B cell (primary cell): ENCODE results near the gene GRIP1. TPM values are rescaled to one million over a fixed set of nuclear protein-coding genes. Genes with fewer than 3 reads are reported as not detected.

Experiments used
- ATAC-seq: fragments of 200-7000 bp; cut with Tn5 transposase; one replicate; pipeline ENCODE4 v1.10.0; 2021; ENCODE audit warnings: low read depth, mild to moderate bottlenecking, moderate number of reproducible peaks, moderate library complexity
- CTCF ChIA-PET: fragments of 350-600 bp; sonication (Branson Sonifier 250); formaldehyde crosslinking; loops from one replicate; lab custom pipeline; 2021; ENCODE audit warnings: antibody characterized with exemption, inconsistent platforms; lab: Charles Lee
- POLR2A ChIA-PET: fragments of 350-600 bp; sonication (Branson Sonifier 250); formaldehyde crosslinking; loops from one replicate; lab custom pipeline; 2021; ENCODE audit warnings: antibody characterized with exemption; lab: Charles Lee
- DNase-seq: peaks from one replicate; pipeline ENCODE4 v3.0.0; 2013
- H2AFZ ChIP-seq: 2 replicates; pipeline ENCODE4 v1.6.1; 2012; ENCODE audit warnings: mild to moderate bottlenecking, low read depth, low read length; ENCODE audit not compliant: insufficient read depth, poor library complexity, severe bottlenecking
- H3K27ac ChIP-seq, 2 donors: 1 replicate in 1 of 2; 2 replicates in 1 of 2; pipeline ENCODE4 v1.5.1; 2012 to 2013; ENCODE audit warnings: low read length in 2 of 2, mild to moderate bottlenecking in 2 of 2, moderate library complexity in 1 of 2
- H3K27me3 ChIP-seq, 4 experiments: fragments of 200-600 bp in 1 of 4; sonication (generic) in 1 of 4; replicated peaks in 1 of 4; 1 replicate in 2 of 4; 2 replicates in 2 of 4; pipeline versions ENCODE4 v1.6.1 to v1.7.0; 2013 to 2016; ENCODE audit warnings: low read length in 3 of 4, mild to moderate bottlenecking in 2 of 4, mixed read lengths in 1 of 4, moderate library complexity in 1 of 4; ENCODE audit not compliant: insufficient read depth in 4 of 4, control insufficient read depth in 3 of 4; ENCODE audit errors: control extremely low read depth in 1 of 4
- H3K36me3 ChIP-seq, 2 experiments: replicated peaks in 1 of 2; 1 replicate in 1 of 2; 2 replicates in 1 of 2; pipeline versions ENCODE4 v1.6.1 to v1.7.1; 2013; ENCODE audit warnings: low read length in 1 of 2; ENCODE audit not compliant: insufficient read depth in 2 of 2, control insufficient read depth in 1 of 2; ENCODE audit errors: control extremely low read depth in 1 of 2, extremely low read depth in 1 of 2
- H3K4me1 ChIP-seq, 2 donors: fragments of 200-600 bp in 1 of 2; sonication (generic) in 1 of 2; 1 replicate in 1 of 2; 2 replicates in 1 of 2; pipeline versions ENCODE4 v1.5.1 to v1.6.1; 2013 to 2017; ENCODE audit warnings: low read length in 2 of 2; ENCODE audit not compliant: control insufficient read depth in 2 of 2, insufficient read depth in 2 of 2
- H3K4me2 ChIP-seq: replicated peaks from 2 replicates; pipeline ENCODE3; 2012; ENCODE audit warnings: mild to moderate bottlenecking, low read depth, low read length; ENCODE audit not compliant: poor library complexity, severe bottlenecking
- H3K4me3 ChIP-seq, 5 experiments: fragments of 200-600 bp in 1 of 5; sonication (generic) in 1 of 5; 1 replicate in 3 of 5; 2 replicates in 2 of 5; pipeline versions ENCODE4 v1.5.1 to v1.7.0; 2011 to 2016; ENCODE audit warnings: low read length in 4 of 5, mild to moderate bottlenecking in 4 of 5, low read depth in 2 of 5, control low read depth in 1 of 5, moderate library complexity in 1 of 5; ENCODE audit not compliant: insufficient read depth in 1 of 5; ENCODE audit errors: control extremely low read depth in 1 of 5, extremely low read depth in 1 of 5
- H3K79me2 ChIP-seq: fragments of 200-600 bp; sonication (generic); one replicate; pipeline ENCODE4 v1.6.0; 2016; ENCODE audit warnings: low read length; ENCODE audit not compliant: control insufficient read depth, insufficient read depth
- H3K9ac ChIP-seq: fragments of 200-600 bp; sonication (generic); 2 replicates; pipeline ENCODE4 v1.6.1; 2017; ENCODE audit warnings: mild to moderate bottlenecking, low read length, moderate library complexity
- H3K9me3 ChIP-seq, 3 donors: one replicate each; pipeline versions ENCODE4 v1.6.1 to v1.7.1; 2013; ENCODE audit warnings: low read length in 2 of 3; ENCODE audit not compliant: control insufficient read depth in 2 of 3, insufficient read depth in 1 of 3; ENCODE audit errors: control extremely low read depth in 1 of 3
- H4K20me1 ChIP-seq: 2 replicates; pipeline ENCODE4 v1.6.0; 2012; ENCODE audit warnings: mild to moderate bottlenecking, low read length; ENCODE audit not compliant: insufficient read depth, control insufficient read depth, poor library complexity, severe bottlenecking
- H3K27ac Mint-ChIP-seq: one replicate; pipeline ENCODE4 v1.8.0; 2021; ENCODE audit warnings: mixed read lengths
- H3K27me3 Mint-ChIP-seq: one replicate; pipeline ENCODE4 v1.8.0; 2021; ENCODE audit warnings: mixed read lengths
- H3K4me1 Mint-ChIP-seq: one replicate; pipeline ENCODE4 v1.8.0; 2021; ENCODE audit warnings: mixed read lengths
- H3K4me3 Mint-ChIP-seq: one replicate; pipeline ENCODE4 v1.8.0; 2021; ENCODE audit warnings: mixed read lengths
- H3K9me3 Mint-ChIP-seq: one replicate; pipeline ENCODE4 v1.8.0; 2022; ENCODE audit warnings: mixed read lengths; ENCODE audit not compliant: insufficient read depth
- EZH2 ChIP-seq: IDR thresholded peaks from 2 replicates; pipeline ENCODE4 v1.6.1; 2012; ENCODE audit warnings: borderline replicate concordance, low read depth, mild to moderate bottlenecking, moderate library complexity, low read length; ENCODE audit not compliant: insufficient read depth, poor library complexity, severe bottlenecking
- WGBS: methylation state at CpG from one replicate; pipeline ENCODE4 v1.1.5; 2013; ENCODE audit warnings: missing lambda C conversion rate; ENCODE audit not compliant: insufficient coverage; 5-methylcytosine and 5-hydroxymethylcytosine counted together
- intact Hi-C: fragments of 100-400 bp; cut with micrococcal nuclease; formaldehyde crosslinking; loops from one replicate; pipeline ENCODE4 v1.10.0; 2022
- polyA plus RNA-seq: library from polyadenylated mRNA; depleted of rRNA; stranded (reverse); fragments of >200 nt; gene quantifications from 2 replicates; pipeline ENCODE4 v1.2.3, GENCODE V29; 2012
- total RNA-seq, 2 donors: library from RNA; stranded (reverse); fragments of 120-200 nt in 1 of 2; gene quantifications; 1 replicate in 1 of 2; 2 replicates in 1 of 2; pipeline versions ENCODE4 v1.2.3 to v1.2.4, GENCODE V29; 2013 to 2022
- TF ChIP-seq, protein P1 (sequence below): fragments of 200-600 bp; IDR thresholded peaks from one replicate; pipeline ENCODE4 v1.8.0; 2022; ENCODE audit warnings: antibody characterized with exemption, mild to moderate bottlenecking

The GRIP1 gene
- total and polyA plus RNA-seq, 2 donors (not counting 1 experiment from before 2014, with no cell fraction given): 0.22 TPM; not detected in 1

DNA sequence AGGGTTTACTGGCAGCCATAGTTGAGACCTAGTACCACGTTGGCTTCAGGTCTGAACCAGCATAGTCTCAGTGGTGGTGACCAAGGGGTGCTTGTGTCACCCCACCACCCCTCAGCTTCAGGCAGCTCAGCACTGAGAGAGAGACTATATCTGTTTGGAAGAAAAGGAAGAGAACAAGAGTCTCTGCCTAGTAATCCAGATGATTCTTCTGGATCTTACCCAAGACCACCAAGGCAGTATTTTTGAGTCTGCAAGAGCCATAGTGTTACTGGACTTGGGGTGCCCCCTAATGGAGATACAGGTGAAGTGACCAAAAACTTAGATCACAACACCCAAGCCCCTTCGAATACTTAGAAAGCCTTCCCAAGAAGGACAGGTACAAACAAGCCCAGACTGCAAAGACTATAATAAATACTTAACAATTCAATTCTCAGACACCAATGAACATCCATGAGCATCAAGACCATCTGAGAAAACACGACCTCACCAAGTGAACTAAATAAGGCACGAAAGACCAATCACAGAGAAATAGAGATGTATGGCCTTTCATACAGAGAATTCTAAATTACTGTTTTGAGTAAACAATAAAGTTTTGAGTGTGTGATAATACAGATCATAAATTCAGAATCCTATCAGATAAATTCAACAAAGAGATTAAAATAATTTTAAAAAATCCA is 269.5 kb downstream of the GRIP1 start:
- Mint-ChIP-seq H3K9me3 (peaks cover 9% of the 10 kb centered on the region), H3K27me3 (peaks cover 19% of the 10 kb centered on the region), H3K27ac (no peak overlapping the region), H3K4me1 (no peaks in the 10 kb centered on the region), H3K4me3 (no peak overlapping the region)
- intact Hi-C loops: loop anchor here (1.0 kb wide), 1 partner anchor 130 kb away; no protein-coding TSS in a partner anchor
- ChIA-PET POLR2A (no interaction called here), CTCF (interaction anchor here (0.5 to 1.7 kb wide), 7 partner anchors 25 to 853 kb away, joined by 3 to 7 read pairs (median 4); no protein-coding TSS in a partner anchor)
- no peak overlapping the region for H3K27ac ChIP-seq
- peak; percentile 44 for DNase-seq
- H3K4me1 ChIP-seq: no peaks in the 10 kb centered on the region
- H2AFZ ChIP-seq: no peak overlapping the region
- no peaks in the 10 kb centered on the region for H3K27me3 ChIP-seq
- no peak overlapping the region for H3K4me2 ChIP-seq
- no peak for TF ChIP-seq EZH2
- TF ChIP-seq, protein P1, sequence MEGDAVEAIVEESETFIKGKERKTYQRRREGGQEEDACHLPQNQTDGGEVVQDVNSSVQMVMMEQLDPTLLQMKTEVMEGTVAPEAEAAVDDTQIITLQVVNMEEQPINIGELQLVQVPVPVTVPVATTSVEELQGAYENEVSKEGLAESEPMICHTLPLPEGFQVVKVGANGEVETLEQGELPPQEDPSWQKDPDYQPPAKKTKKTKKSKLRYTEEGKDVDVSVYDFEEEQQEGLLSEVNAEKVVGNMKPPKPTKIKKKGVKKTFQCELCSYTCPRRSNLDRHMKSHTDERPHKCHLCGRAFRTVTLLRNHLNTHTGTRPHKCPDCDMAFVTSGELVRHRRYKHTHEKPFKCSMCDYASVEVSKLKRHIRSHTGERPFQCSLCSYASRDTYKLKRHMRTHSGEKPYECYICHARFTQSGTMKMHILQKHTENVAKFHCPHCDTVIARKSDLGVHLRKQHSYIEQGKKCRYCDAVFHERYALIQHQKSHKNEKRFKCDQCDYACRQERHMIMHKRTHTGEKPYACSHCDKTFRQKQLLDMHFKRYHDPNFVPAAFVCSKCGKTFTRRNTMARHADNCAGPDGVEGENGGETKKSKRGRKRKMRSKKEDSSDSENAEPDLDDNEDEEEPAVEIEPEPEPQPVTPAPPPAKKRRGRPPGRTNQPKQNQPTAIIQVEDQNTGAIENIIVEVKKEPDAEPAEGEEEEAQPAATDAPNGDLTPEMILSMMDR: peak; percentile 71
- no peak overlapping the region for H3K9ac ChIP-seq
- H3K79me2 ChIP-seq: no peaks in the 10 kb centered on the region
- no peaks in the 10 kb centered on the region for H3K36me3 ChIP-seq
- H3K4me3 ChIP-seq: no peak overlapping the region
- no peak for ATAC-seq
- no CpG with 5 or more reads among the region's 4 CpGs for WGBS
- H4K20me1 ChIP-seq: no peaks in the 10 kb centered on the region
- no peaks in the 10 kb centered on the region for H3K9me3 ChIP-seq

DNA sequence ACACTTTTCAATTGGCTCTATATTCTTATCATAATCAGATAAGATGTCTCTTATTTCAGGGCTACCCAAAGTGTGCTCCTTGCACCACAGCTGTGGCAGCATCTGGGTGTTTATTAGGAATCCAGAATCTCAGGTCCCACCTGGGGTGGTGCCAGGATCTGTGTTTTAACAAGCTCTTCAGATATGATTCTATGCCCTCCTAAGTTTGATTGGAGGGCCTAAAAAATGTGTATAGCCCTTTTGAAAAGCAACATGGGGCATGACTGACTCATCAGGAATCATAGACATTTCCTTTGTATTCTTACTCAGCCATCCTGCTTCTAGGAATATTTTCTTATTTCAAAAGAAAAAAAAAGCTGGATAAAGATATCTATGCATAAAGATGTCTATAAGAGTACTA is 273.5 kb downstream of the GRIP1 start:
- no peaks in the 10 kb centered on the region for H3K27me3 ChIP-seq
- H3K36me3 ChIP-seq: no peaks in the 10 kb centered on the region
- no peak overlapping the region for H3K4me3 ChIP-seq
- POLR2A ChIA-PET: no interaction called here
- H3K79me2 ChIP-seq: no peaks in the 10 kb centered on the region
- no peaks in the 10 kb centered on the region for H3K9me3 ChIP-seq
- no peak overlapping the region for H3K27ac Mint-ChIP-seq
- CTCF ChIA-PET: interaction anchor here (1.8 kb wide), 1 partner anchor 135 kb away, joined by 7 read pairs; no protein-coding TSS in a partner anchor
- DNase-seq (no peak), ATAC-seq (no peak)
- H3K27ac ChIP-seq: no peak overlapping the region
- no peak overlapping the region for H3K9ac ChIP-seq
- H3K9me3 Mint-ChIP-seq: no peaks in the 10 kb centered on the region
- intact Hi-C loops: no loop called here
- no peak overlapping the region for H3K4me2 ChIP-seq
- H3K4me1 ChIP-seq: no peaks in the 10 kb centered on the region
- H3K27me3 Mint-ChIP-seq: peaks cover 3% of the 10 kb centered on the region
- no peaks in the 10 kb centered on the region for H3K4me1 Mint-ChIP-seq
- no peak for TF ChIP-seq EZH2
- TF ChIP-seq, protein P1: no peak
- H3K4me3 Mint-ChIP-seq: no peak overlapping the region
- no peak overlapping the region for H2AFZ ChIP-seq
- H4K20me1 ChIP-seq: no peaks in the 10 kb centered on the region
